NOMO-1 (cell line): ENCODE results near the gene RIMBP3C.
"Not testable (repeated sequence)": the region's sequence is repeated elsewhere in the genome, so short reads cannot be mapped to it uniquely, and the experiment has no call there.

Experiments used
- DNase-seq, 2 experiments: peaks; one replicate each; lab custom pipeline; 2025; ENCODE audit not compliant: unreplicated experiment in 2 of 2; lab: John Stamatoyannopoulos, UW

Gene RIMBP3C

GRCh38 chr22:21573750-21574494, 22.7 kb upstream of the RIMBP3C start:
- no peak for DNase-seq

- no peak for DNase-seq
These were observed 22.1 kb upstream of the RIMBP3C start for GRCh38 chr22:21573293-21573734.

GRCh38 chr22:21571679-21572078, 20.4 kb upstream of the RIMBP3C start:
- no peak for DNase-seq

GRCh38 chr22:21570398-21570797, 19.1 kb upstream of the RIMBP3C start:
- DNase-seq = no peak

GRCh38 chr22:21569459-21570170, 18.4 kb upstream of the RIMBP3C start:
- peak; percentile 29 to 69 for DNase-seq

GRCh38 chr22:21569076-21569427, 17.8 kb upstream of the RIMBP3C start:
- not testable (repeated sequence) for DNase-seq

GRCh38 chr22:21568347-21569075, 17.2 kb upstream of the RIMBP3C start:
- peak in 1 of 2 experiments; percentile 25 for DNase-seq

- peak; percentile 72 to 85 for DNase-seq
These were observed 16.4 kb upstream of the RIMBP3C start, which contains the start of gene UBE2L3 for GRCh38 chr22:21567456-21568346. UBE2L3 (plus strand) TSS chr22:21567714; CDS start chr22:21567745, 31 bp downstream.

GRCh38 chr22:21564411-21564810, 13.2 kb upstream of the RIMBP3C start:
- DNase-seq = no peak

GRCh38 chr22:21563912-21564311, 12.7 kb upstream of the RIMBP3C start:
- no peak for DNase-seq

GRCh38 chr22:21560657-21561056, 9.4 kb upstream of the RIMBP3C start:
- DNase-seq = not testable (repeated sequence)

GRCh38 chr22:21559345-21560125, 8.3 kb upstream of the RIMBP3C start:
- DNase-seq = not testable (repeated sequence)

- not testable (repeated sequence) for DNase-seq
These were observed 598 bp downstream of the RIMBP3C start for GRCh38 chr22:21550678-21551047.

GRCh38 chr22:21550008-21550677, 1.1 kb downstream of the RIMBP3C start:
- not testable (repeated sequence) for DNase-seq

- not testable (repeated sequence) for DNase-seq
These were observed 1.7 kb downstream of the RIMBP3C start for GRCh38 chr22:21549558-21549957.

GRCh38 chr22:21544432-21545322, 6.6 kb downstream of the RIMBP3C start:
- DNase-seq = not testable (repeated sequence)

- not testable (repeated sequence) for DNase-seq
These were observed 11.4 kb downstream of the RIMBP3C start for GRCh38 chr22:21539862-21540261.
